ENCODE measurements around the gene ALOX15B. TPM values are rescaled to one million over a fixed set of nuclear protein-coding genes. Genes with fewer than 3 reads are reported as not detected.

The ALOX15B gene
- total and polyA plus RNA-seq, 9 of the 15 experiments (the other 6 are each of a cell fraction or from before 2014, with no cell fraction given) = 0.04 TPM; not detected in 8

DNA sequence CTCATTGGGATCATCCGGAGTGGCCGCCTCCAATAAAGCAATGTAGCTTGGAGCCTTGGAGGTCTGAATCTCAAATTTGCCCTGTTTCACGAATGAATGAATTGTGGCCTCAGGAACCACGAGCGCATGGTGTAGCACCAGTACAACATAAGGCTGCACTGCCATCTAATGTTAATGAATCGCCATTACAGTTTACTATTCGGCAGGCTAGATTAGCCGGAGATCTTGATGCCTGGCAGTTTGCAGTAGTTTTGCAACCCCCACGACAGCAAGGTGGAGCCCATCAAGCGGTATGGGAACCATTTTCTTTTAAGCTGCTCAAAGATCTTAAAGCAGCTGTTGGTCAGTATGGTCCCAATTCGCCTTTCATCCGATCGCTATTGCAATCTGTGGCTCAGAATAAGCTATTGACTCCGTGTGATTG lies 18.8 kb downstream of the ALOX15B start (continued):
- TF ChIP-seq ERF (CRISPR knock-in tag; IDR thresholded peaks at IDR 0.05) (no peak), ARID2 (IDR thresholded peaks at IDR 0.05) (0 out of 2 replicates have a peak, but pooled peaks have one; percentile 32), WHSC1 (IDR thresholded peaks at IDR 0.05; ENCODE audit: low read length) (no peak), RAD21 (CRISPR knock-in tag; conservative IDR thresholded peaks at IDR 0.05 in 1 of 2, IDR thresholded peaks at IDR 0.05 in 1 of 2) (peak; percentile 72 to 82), MTF1 (CRISPR knock-in tag; IDR thresholded peaks at IDR 0.05; ENCODE audit: borderline replicate concordance) (no peak), CHD4 (IDR thresholded peaks at IDR 0.05; ENCODE audit: insufficient read depth, insufficient replicate concordance, low read depth, low read length, poor library complexity, severe bottlenecking) (no peak), RBM15 (IDR thresholded peaks at IDR 0.05; ENCODE audit: insufficient read depth, low read length) (no peak), KDM1A (IDR thresholded peaks at IDR 0.05) (no peak), L3MBTL2 (IDR thresholded peaks at IDR 0.05) (peak; percentile 63; the same call in 1 of the 2 replicates), SMC3 (conservative IDR thresholded peaks at IDR 0.05; ENCODE audit: insufficient read depth, low read depth, low read length) (peak; percentile 64), TEAD2 (tag; IDR thresholded peaks at IDR 0.05) (no peak), TAF7 (tag; IDR thresholded peaks at IDR 0.05) (no peak), ZNF436 (CRISPR knock-in tag; IDR thresholded peaks at IDR 0.05) (no peak)
- TF ChIP-seq, protein P1, sequence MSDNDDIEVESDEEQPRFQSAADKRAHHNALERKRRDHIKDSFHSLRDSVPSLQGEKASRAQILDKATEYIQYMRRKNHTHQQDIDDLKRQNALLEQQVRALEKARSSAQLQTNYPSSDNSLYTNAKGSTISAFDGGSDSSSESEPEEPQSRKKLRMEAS (CRISPR knock-in tag; IDR thresholded peaks at IDR 0.05) = peak; percentile 43; the same call in 1 of the 2 replicates
- TF ChIP-seq, protein P2, sequence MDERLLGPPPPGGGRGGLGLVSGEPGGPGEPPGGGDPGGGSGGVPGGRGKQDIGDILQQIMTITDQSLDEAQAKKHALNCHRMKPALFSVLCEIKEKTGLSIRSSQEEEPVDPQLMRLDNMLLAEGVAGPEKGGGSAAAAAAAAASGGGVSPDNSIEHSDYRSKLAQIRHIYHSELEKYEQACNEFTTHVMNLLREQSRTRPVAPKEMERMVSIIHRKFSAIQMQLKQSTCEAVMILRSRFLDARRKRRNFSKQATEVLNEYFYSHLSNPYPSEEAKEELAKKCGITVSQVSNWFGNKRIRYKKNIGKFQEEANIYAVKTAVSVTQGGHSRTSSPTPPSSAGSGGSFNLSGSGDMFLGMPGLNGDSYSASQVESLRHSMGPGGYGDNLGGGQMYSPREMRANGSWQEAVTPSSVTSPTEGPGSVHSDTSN (CRISPR knock-in tag; IDR thresholded peaks at IDR 0.05; ENCODE audit: low read depth) = no peak
- TF ChIP-seq, protein P2 (tag; conservative IDR thresholded peaks at IDR 0.05; ENCODE audit: low read depth) = no peak
- TF ChIP-seq, protein P3, sequence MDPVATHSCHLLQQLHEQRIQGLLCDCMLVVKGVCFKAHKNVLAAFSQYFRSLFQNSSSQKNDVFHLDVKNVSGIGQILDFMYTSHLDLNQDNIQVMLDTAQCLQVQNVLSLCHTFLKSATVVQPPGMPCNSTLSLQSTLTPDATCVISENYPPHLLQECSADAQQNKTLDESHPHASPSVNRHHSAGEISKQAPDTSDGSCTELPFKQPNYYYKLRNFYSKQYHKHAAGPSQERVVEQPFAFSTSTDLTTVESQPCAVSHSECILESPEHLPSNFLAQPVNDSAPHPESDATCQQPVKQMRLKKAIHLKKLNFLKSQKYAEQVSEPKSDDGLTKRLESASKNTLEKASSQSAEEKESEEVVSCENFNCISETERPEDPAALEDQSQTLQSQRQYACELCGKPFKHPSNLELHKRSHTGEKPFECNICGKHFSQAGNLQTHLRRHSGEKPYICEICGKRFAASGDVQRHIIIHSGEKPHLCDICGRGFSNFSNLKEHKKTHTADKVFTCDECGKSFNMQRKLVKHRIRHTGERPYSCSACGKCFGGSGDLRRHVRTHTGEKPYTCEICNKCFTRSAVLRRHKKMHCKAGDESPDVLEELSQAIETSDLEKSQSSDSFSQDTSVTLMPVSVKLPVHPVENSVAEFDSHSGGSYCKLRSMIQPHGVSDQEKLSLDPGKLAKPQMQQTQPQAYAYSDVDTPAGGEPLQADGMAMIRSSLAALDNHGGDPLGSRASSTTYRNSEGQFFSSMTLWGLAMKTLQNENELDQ (CRISPR knock-in tag; IDR thresholded peaks at IDR 0.05; ENCODE audit: borderline replicate concordance) = no peak
- TF ChIP-seq, protein P4, sequence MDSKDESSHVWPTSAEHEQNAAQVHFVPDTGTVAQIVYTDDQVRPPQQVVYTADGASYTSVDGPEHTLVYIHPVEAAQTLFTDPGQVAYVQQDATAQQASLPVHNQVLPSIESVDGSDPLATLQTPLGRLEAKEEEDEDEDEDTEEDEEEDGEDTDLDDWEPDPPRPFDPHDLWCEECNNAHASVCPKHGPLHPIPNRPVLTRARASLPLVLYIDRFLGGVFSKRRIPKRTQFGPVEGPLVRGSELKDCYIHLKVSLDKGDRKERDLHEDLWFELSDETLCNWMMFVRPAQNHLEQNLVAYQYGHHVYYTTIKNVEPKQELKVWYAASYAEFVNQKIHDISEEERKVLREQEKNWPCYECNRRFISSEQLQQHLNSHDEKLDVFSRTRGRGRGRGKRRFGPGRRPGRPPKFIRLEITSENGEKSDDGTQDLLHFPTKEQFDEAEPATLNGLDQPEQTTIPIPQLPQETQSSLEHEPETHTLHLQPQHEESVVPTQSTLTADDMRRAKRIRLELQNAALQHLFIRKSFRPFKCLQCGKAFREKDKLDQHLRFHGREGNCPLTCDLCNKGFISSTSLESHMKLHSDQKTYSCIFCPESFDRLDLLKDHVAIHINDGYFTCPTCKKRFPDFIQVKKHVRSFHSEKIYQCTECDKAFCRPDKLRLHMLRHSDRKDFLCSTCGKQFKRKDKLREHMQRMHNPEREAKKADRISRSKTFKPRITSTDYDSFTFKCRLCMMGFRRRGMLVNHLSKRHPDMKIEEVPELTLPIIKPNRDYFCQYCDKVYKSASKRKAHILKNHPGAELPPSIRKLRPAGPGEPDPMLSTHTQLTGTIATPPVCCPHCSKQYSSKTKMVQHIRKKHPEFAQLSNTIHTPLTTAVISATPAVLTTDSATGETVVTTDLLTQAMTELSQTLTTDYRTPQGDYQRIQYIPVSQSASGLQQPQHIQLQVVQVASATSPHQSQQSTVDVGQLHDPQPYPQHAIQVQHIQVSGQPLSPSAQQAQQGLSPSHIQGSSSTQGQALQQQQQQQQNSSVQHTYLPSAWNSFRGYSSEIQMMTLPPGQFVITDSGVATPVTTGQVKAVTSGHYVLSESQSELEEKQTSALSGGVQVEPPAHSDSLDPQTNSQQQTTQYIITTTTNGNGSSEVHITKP (IDR thresholded peaks at IDR 0.05; ENCODE audit: partially characterized antibody) = no peak
